ENCODE measurements around the gene KIFAP3. TPM values are rescaled to one million over a fixed set of nuclear protein-coding genes. Genes with fewer than 3 reads are reported as not detected.

KIFAP3 gene
- total and polyA plus RNA-seq, 9 donors, result 28.8 to 41.2 (median 34.5) TPM

DNA sequence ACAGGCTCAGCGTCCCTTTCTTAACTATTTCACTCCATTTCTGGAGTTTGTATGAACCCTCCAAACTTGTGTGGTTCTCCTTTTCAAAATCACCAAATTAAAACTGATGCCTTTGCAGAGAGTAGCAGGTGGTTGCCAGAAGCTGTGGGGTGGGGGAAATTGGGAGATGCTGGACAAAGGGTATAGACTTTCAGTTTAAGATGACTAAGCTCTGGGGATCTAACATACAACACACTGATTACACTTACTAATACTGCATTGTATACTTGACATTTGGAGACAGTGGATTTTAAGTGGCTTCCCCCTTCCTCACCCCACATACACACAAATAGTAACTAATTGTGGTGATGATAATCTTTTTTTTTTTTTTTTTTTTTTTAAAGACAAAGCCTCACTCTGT is 169.7 kb downstream of the KIFAP3 start:
- Histone ChIP-seq H3K4me3 (ENCODE audit: low read length) (no peak overlapping the region), H3K27me3 (ENCODE audit: control insufficient read depth, insufficient read depth, low read length) (peaks cover 1% of the 10 kb centered on the region), H3K9me3 (replicated peaks; ENCODE audit: control insufficient read depth, low read depth, low read length) (no peaks in the 10 kb centered on the region), H3K27ac (ENCODE audit: low read length) (no peak overlapping the region), H3K36me3 (ENCODE audit: control insufficient read depth, insufficient read depth, low read length) (no peaks in the 10 kb centered on the region), H3K4me1 (ENCODE audit: control insufficient read depth, insufficient read depth, low read length) (no peaks in the 10 kb centered on the region)
- WGBS (ENCODE audit: insufficient coverage), result no CpG with 5 or more reads among the region's 1 CpG
- DNase-seq, result no peak

DNA sequence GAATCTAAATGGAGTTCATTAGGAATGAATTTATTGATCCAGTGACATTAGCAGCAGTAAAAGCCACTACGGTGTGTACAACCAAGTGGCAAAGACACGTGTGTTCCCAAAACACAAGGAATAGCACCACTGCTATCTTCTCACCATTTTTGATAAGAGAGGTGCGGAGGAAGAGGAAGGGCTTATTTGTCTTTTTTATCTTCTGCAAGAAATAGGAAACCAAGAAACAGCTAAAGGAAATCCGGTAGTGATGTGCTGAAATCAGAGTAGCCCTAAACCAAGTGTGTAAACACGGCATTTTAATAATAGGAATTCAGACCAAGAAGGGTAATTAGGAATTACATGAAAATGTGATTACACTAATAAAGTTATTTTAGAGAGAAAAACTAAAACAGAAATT is 171.7 kb downstream of the KIFAP3 start:
- Histone ChIP-seq H3K4me3 (ENCODE audit: low read length) (no peak overlapping the region), H3K27me3 (ENCODE audit: control insufficient read depth, insufficient read depth, low read length) (peaks cover 3% of the 10 kb centered on the region), H3K9me3 (replicated peaks; ENCODE audit: control insufficient read depth, low read depth, low read length) (no peaks in the 10 kb centered on the region), H3K4me1 (ENCODE audit: control insufficient read depth, insufficient read depth, low read length) (no peaks in the 10 kb centered on the region), H3K36me3 (ENCODE audit: control insufficient read depth, insufficient read depth, low read length) (no peaks in the 10 kb centered on the region), H3K27ac (ENCODE audit: low read length) (no peak overlapping the region)
- DNase-seq, result no peak
- no CpG with 5 or more reads among the region's 5 CpGs for WGBS (ENCODE audit: insufficient coverage)

DNA sequence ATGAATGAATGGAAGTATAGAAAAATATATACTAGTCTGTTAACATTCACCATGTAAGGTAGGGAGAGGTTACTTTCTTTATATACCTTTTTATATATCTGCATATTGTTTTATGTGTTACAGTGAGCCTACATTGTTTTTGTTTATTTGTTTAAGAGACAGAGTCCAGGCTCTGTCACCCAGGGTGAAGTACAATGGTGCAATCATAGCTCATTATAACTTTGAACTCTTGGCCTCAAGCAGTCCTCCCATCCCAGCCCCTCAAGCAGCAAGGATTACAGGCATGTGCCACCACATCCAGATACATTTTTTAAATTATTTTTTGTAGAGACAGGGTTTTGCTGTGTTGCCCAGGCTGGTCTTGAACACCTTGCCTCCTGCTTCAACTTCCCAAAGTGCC is 173.4 kb downstream of the KIFAP3 start:
- H3K36me3 ChIP-seq (ENCODE audit: control insufficient read depth, insufficient read depth, low read length), result no peaks in the 10 kb centered on the region
- no peak overlapping the region for H3K4me3 ChIP-seq (ENCODE audit: low read length)
- H3K4me1 ChIP-seq (ENCODE audit: control insufficient read depth, insufficient read depth, low read length), result no peaks in the 10 kb centered on the region
- H3K27ac ChIP-seq (ENCODE audit: low read length), result no peak overlapping the region
- DNase-seq, result no peak
- H3K9me3 ChIP-seq (replicated peaks; ENCODE audit: control insufficient read depth, low read depth, low read length), result no peaks in the 10 kb centered on the region
- peaks cover 9% of the 10 kb centered on the region for H3K27me3 ChIP-seq (ENCODE audit: control insufficient read depth, insufficient read depth, low read length)

DNA sequence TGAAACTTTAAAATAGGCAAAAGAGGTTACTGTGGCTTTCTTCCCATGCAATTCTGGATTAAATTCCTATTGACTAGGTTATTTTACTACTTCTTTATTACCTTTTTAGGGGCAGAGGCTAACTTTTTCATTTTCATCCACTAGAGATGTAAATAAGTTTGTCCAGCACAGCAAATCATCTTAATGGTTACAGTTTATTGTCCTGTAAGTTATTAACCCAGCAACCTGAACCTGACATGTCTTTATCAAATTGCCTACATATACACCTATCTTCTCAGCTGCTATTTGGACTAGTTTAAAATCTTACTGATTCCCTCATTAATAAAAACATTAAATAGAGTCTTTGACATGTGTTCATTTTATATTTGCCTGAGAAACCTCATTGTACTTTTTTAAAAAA is 173.9 kb downstream of the KIFAP3 start:
- H3K4me1 ChIP-seq (ENCODE audit: control insufficient read depth, insufficient read depth, low read length), result no peaks in the 10 kb centered on the region
- H3K27ac ChIP-seq (ENCODE audit: low read length), result no peak overlapping the region
- H3K27me3 ChIP-seq (ENCODE audit: control insufficient read depth, insufficient read depth, low read length), result peaks cover 11% of the 10 kb centered on the region
- H3K4me3 ChIP-seq (ENCODE audit: low read length), result no peak overlapping the region
- DNase-seq, result no peak
- H3K9me3 ChIP-seq (replicated peaks; ENCODE audit: control insufficient read depth, low read depth, low read length), result no peaks in the 10 kb centered on the region
- H3K36me3 ChIP-seq (ENCODE audit: control insufficient read depth, insufficient read depth, low read length), result no peaks in the 10 kb centered on the region

DNA sequence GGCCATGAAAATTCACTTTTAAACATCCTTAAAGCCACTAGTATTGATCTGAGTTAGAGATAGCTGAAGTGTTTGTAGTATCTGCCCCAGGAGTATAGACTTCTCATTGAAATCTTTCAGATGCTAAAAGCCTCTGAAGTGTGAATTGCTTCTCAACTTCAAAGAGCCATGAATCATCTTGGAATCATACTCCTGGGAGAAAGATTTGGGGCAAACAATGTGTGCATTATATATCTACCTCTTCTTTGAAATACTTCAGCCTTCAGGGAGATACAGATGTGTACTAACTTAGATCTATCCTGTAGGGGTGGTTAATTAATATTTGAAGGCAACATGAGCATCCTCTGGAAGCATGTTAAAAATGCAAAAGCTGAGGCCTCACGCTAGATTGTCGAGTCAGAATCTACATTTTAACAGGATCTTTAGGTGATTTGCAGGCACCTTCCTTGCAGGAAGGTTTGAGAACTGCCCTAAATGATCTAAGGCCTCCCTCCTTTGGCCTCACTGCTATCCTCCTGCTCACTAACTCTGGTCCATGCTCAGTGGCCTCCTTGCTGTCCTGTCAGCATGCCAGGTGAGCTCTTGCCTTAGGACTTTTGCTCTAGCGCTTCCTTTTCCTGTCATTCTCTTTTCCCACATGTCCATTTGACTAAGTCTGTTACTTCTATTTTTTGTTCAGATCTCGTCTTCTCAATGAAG is 174.8 kb downstream of the KIFAP3 start:
- DNase-seq, result no peak
- no peak overlapping the region for H3K27ac ChIP-seq (ENCODE audit: low read length)
- no peaks in the 10 kb centered on the region for H3K9me3 ChIP-seq (replicated peaks; ENCODE audit: control insufficient read depth, low read depth, low read length)
- WGBS (ENCODE audit: insufficient coverage), result 67% methylated on average over 4 of the region's 4 CpGs
- H3K4me1 ChIP-seq (ENCODE audit: control insufficient read depth, insufficient read depth, low read length), result peaks cover under 1% of the 10 kb centered on the region
- H3K4me3 ChIP-seq (ENCODE audit: low read length), result no peak overlapping the region
- H3K36me3 ChIP-seq (ENCODE audit: control insufficient read depth, insufficient read depth, low read length), result no peaks in the 10 kb centered on the region
- peaks cover 11% of the 10 kb centered on the region for H3K27me3 ChIP-seq (ENCODE audit: control insufficient read depth, insufficient read depth, low read length)

DNA sequence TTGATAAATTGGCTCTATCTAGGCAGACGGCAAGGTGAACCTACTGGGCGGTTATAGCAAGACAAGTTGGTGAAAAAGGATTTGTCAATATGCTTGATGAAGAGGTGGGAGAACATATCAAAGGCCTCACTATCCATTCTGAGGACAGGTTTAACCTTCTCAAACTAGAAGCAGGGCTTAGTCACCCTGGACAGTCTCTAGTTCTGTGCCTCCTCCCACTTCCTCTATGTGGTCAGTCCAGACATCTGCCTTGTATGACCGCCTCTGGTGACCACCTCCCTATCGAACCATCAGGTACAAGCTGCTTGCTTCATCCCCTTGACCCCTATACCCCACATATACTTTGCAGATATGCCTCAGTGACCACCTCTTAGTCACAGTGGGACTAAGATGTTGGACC is 178.5 kb downstream of the KIFAP3 start:
- H3K9me3 ChIP-seq (replicated peaks; ENCODE audit: control insufficient read depth, low read depth, low read length), result no peaks in the 10 kb centered on the region
- H3K4me3 ChIP-seq (ENCODE audit: low read length), result no peak overlapping the region
- peaks cover 9% of the 10 kb centered on the region for H3K4me1 ChIP-seq (ENCODE audit: control insufficient read depth, insufficient read depth, low read length)
- H3K36me3 ChIP-seq (ENCODE audit: control insufficient read depth, insufficient read depth, low read length), result no peaks in the 10 kb centered on the region
- 89% methylated on average over 1 of the region's 4 CpGs for WGBS (ENCODE audit: insufficient coverage)
- no peak overlapping the region for H3K27ac ChIP-seq (ENCODE audit: low read length)
- peaks cover 11% of the 10 kb centered on the region for H3K27me3 ChIP-seq (ENCODE audit: control insufficient read depth, insufficient read depth, low read length)
- DNase-seq, result no peak

DNA sequence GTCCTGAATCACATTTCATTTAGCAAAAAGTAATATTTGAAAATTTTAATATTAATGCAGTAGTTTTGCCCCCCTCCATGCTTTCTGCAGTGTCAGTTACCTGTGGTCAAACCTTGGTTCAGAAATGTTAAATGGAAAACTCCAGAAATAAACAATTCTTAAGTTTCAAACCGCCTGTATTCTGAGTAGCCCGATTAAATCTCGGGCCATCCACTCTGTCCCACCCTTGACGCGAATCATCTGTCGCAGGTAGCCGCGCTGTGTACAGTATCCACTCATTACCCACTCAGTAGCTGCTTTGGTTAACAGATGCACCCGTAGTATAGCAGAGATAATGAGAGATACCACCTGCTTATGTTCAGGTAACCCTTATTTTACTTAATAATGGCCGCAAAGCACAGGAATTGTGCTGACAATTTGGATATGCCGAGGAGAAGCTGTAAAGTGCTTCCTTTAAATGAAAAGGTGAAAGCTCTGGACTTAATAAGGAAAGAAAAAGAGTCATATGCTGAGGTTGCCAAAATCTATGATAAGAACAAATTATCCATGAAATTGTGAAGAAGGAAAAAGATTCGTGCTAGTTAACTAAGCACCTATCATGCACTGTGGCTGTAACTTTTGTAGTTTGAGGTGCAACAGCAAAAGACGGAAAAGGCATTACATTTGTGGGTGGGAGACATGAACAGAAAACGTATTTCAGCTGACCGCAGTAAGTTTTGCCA is 179.9 kb downstream of the KIFAP3 start:
- Histone ChIP-seq H3K4me3 (ENCODE audit: low read length) (peak overlapping the region; percentile 84), H3K27me3 (ENCODE audit: control insufficient read depth, insufficient read depth, low read length) (peaks cover 8% of the 10 kb centered on the region), H3K4me1 (ENCODE audit: control insufficient read depth, insufficient read depth, low read length) (peaks cover 9% of the 10 kb centered on the region), H3K36me3 (ENCODE audit: control insufficient read depth, insufficient read depth, low read length) (no peaks in the 10 kb centered on the region), H3K9me3 (replicated peaks; ENCODE audit: control insufficient read depth, low read depth, low read length) (no peaks in the 10 kb centered on the region), H3K27ac (ENCODE audit: low read length) (peak overlapping the region; percentile 97)
- WGBS (ENCODE audit: insufficient coverage), result 37% methylated on average over 12 of the region's 15 CpGs
- peak; percentile 11 for DNase-seq

DNA sequence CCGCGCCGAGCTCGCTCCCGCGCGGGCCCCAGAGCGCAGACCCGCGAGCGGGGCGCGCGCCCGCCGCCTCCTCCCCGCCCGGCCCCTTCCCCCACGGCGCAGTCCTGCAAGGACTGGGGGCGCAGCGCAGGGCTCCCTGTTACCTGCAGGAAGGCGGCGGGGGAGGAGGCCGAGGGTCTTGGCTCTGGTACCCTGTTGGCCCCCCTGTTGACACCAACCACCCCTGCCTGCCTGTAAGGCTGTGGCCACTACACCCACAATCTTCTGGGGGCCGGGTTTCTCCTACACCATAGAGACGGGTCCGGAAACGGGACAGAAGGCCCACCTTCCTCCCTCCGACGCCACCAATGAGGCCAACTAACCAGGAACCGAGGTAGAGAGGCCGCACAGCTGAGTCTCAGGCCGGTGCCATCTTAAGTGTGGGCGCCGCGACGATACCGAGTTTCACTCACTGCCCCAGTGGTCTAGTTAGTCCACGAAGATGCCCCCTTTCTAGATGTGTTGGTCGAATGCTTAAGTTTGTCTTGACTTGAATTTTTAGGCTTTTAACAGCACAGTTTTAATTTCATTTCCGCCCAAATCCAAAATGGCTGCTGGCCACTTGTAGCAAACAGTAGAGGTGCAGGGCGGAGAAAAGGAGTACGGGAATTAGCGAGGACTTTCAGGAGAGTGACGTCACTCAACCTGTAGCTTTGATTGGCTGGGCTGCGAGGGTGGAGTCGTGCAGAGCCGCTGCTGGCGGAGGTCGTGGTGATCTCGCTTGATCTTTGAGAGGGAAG is 180.7 kb downstream of the KIFAP3 start, which contains the start of gene SCYL3:
SCYL3 (minus strand) TSS at position 252 of the 779 bp plus-strand sequence. CDS start 5,056 bp downstream, outside the sequence.
- peaks cover 9% of the 10 kb centered on the region for H3K4me1 ChIP-seq (ENCODE audit: control insufficient read depth, insufficient read depth, low read length)
- peak; percentile 99 for DNase-seq
- H3K9me3 ChIP-seq (replicated peaks; ENCODE audit: control insufficient read depth, low read depth, low read length), result no peaks in the 10 kb centered on the region
- H3K27ac ChIP-seq (ENCODE audit: low read length), result peak within 1 kb of the TSS; percentile 97
- peak within 1 kb of the TSS; percentile 84 for H3K4me3 ChIP-seq (ENCODE audit: low read length)
- H3K27me3 ChIP-seq (ENCODE audit: control insufficient read depth, insufficient read depth, low read length), result peaks cover 8% of the 10 kb centered on the region
- no peaks in the 10 kb centered on the region for H3K36me3 ChIP-seq (ENCODE audit: control insufficient read depth, insufficient read depth, low read length)
- 0% methylated on average over 41 of the region's 52 CpGs for WGBS (ENCODE audit: insufficient coverage)

DNA sequence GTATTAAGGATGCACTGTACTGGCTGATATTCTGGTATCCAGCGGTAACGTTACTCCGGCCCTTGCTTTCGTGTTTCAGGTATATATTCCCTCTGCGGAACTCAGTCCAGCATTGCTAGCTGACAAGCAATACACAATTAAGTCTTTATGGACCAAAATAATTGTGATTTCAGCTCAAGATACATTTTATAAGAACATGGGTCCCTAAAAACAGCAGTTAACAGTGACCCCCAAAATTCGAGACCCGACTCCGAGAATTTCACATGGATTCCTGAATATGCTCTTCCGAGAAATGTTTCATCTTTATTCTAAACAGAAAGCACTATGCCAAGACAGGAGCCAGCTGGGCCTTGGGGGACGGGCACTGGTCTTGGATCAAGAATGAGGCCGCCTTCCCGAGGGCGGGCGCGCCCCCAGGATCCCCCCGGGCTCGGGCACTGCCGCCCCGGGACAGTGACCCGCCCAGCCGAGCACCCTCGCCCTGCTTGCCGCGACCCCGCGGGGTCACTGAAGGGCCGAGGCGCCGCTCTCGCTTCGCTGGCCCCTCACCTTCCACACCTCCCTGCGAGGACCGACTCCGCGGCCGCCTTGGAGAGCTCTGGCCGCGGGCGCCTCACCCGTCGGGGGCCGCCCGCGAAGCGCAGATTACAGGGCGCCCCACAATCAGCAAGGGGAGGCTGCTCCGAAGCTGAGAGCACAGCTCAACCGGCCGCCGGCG is 181.4 kb downstream of the KIFAP3 start:
- Histone ChIP-seq H3K27ac (ENCODE audit: low read length) (peak overlapping the region; percentile 97), H3K4me3 (ENCODE audit: low read length) (peak overlapping the region; percentile 84), H3K4me1 (ENCODE audit: control insufficient read depth, insufficient read depth, low read length) (peaks cover 9% of the 10 kb centered on the region), H3K9me3 (replicated peaks; ENCODE audit: control insufficient read depth, low read depth, low read length) (no peaks in the 10 kb centered on the region), H3K36me3 (ENCODE audit: control insufficient read depth, insufficient read depth, low read length) (peaks cover 2% of the 10 kb centered on the region), H3K27me3 (ENCODE audit: control insufficient read depth, insufficient read depth, low read length) (peaks cover 8% of the 10 kb centered on the region)
- 0% methylated on average over 46 of the region's 51 CpGs for WGBS (ENCODE audit: insufficient coverage)
- DNase-seq, result peak; percentile 66

Data from muscle of leg (tissue), 11 donors.